ENCODE results near the gene IL1RL1.

IL1RL1 gene

DNA sequence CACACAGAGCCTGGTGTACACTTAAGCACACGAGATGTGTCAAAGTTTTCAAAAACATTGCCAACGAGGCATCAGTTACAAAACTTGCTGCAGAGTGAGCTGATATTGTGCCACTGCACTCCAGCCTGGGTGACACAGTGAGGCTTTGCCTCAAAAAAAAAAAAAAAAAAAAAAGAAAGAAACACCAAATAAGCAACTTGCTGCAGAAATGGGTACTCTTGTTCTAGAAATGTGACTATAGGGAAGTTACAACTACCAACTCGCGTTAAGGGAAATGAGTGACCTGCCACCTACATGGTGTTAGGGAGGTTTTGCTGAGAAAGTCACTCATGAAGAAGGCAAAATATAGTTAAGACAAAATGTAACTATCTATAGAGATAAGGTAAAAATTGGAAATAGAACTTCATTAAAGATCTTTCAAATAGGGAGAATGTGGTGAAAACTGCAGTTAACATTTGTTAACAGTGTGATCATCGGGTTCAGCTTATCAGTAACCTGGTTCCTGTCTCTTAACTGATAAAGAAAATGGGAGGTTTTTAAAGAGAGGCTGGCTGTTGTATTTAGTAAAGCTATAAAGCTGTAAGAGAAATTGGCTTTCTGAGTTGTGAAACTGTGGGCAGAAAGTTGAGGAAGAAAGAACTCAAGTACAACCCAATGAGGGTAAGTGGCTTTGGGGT, at the start of gene IL1RL1:
TSS of gene IL1RL1 (plus strand) at position 600 of the 677 bp plus-strand sequence. CDS start 26,702 bp downstream, outside the sequence.
- in situ Hi-C loops (cut with MboI; ENCODE audit: low sequenced_read_pairs), result no loop called here

GRCh38 chr2:102262216-102263129, 48.9 kb upstream of the IL1RL1 start:
- in situ Hi-C loops (cut with MboI; ENCODE audit: low sequenced_read_pairs), result no loop called here

DNA sequence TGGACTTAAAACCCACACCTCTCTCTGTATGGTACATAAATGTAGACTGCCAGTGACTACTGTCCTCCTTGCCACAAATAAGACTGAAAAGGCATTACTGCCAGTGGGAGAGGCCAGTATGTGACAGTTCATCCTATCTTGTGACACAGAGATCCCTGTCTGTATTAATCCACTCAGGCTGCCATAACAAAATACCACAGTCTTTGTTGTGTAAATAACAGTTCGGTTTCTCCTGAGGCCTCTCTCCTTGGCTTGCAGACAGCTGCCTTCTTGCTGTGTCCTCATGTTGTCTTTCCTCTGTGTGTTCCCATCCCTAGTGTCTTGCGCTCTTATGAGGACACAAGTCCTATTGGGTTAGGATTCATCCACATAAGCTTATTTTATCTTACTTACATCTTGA, 46.4 kb upstream of the IL1RL1 start:
- in situ Hi-C loops (cut with MboI; ENCODE audit: low sequenced_read_pairs), result no loop called here

DNA sequence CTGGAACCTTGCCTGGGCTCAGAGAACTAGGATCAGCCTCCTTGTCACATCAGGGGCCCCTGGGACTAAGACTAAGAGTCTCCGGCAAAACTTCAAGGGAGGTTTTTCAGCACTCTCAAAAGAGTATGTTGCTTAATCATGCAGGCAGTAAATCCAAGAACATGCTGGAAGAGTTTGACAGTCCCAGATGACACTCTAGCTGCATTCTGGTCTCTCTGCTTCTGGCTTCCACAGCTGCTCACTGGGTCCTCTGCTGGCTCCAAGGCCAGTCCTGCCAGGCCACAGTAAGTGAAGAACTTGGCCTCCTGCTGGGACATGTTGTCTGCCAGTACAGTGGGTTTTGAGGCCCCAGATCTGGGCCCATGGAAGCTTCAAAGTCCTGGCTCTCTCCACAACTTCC, 45.2 kb upstream of the IL1RL1 start:
- in situ Hi-C loops (cut with MboI; ENCODE audit: low sequenced_read_pairs), result no loop called here

GRCh38 chr2:102267774-102268173, 43.6 kb upstream of the IL1RL1 start:
- in situ Hi-C loops (cut with MboI; ENCODE audit: low sequenced_read_pairs), result no loop called here

GRCh38 chr2:102268510-102269199, 42.7 kb upstream of the IL1RL1 start:
- in situ Hi-C loops (cut with MboI; ENCODE audit: low sequenced_read_pairs), result no loop called here

- in situ Hi-C loops (cut with MboI; ENCODE audit: low sequenced_read_pairs), result no loop called here
Observed at GRCh38 chr2:102269200-102269524, 42.2 kb upstream of the IL1RL1 start.

DNA sequence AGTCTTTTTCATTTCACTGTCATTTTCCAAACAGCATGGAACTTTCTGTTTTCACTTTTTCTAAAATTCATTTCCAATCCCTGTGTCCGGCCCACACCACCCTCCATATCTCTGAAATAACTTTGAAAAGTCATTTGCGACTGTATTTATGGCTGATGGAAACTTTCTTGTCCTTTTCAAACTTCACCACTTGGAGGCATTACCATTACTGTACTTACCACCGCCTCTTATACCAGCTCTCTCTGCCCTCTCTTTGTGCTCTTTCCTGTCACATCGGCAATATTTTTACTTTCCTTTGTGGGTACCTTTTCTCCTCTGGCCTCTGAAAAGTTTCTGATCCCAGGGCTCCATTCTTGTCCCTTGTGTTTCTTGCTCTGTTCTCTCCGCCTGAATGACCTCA, 39.5 kb upstream of the IL1RL1 start:
- in situ Hi-C loops (cut with MboI; ENCODE audit: low sequenced_read_pairs), result no loop called here

- in situ Hi-C loops (cut with MboI; ENCODE audit: low sequenced_read_pairs), result no loop called here
Observed at GRCh38 chr2:102273619-102274211, 37.6 kb upstream of the IL1RL1 start.

DNA sequence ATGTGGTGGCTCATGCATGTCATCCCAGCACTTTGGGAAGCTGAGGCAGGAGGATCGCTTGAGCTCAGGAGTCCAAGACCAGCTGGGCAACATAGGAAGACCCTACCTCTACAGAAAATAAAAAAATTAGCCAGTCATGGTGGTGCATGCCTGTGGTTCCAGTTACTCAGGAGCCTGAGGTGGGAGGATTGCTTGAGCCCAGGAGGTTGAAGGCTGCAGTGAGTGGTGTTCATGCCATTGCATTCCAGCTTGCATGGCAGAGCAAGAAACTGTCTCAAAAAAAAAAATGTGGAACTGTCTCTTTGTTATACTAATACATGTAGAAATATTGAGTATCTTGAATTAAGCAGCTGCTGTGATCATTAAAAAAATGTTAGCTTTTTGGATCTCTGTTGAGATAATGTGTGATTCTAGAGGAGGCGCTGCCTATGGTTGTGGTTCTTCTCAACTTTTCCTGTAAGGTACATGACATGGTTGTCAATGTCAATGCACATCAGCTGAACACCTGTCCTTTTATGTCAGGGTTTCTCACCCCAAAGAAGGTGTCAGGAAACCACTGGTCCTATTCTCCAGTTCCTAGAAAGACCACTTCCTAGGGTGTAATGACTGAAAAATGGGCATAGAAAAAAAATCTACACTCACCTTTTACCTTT, 34.7 kb upstream of the IL1RL1 start:
- in situ Hi-C loops (cut with MboI; ENCODE audit: low sequenced_read_pairs), result no loop called here

DNA sequence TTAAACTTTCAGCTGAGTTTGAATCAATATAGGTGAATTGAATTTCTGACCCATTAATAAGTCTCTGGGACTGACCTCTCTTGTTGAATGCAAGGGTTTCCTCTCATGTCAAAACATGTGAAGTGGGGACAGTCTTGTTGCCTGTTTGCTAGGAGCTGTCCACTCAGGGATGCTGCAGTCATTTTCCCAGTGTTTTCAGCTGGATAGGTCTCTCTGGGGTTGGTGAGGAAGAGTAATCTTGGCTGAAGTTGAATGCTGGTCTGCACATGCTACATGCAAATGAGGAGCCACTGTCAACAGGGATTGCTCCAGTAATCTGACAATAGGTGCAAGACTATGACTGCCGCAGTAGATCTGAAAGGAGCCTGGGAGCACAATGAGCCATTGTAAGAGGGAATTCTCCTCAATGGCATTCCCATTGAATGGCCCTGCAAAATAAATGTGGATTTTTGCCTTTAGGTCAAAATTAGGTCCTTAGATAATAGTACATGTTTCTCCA, 34.1 kb upstream of the IL1RL1 start:
- in situ Hi-C loops (cut with MboI; ENCODE audit: low sequenced_read_pairs), result no loop called here

GRCh38 chr2:102278720-102279390, 32.5 kb upstream of the IL1RL1 start:
- in situ Hi-C loops (cut with MboI; ENCODE audit: low sequenced_read_pairs), result no loop called here

DNA sequence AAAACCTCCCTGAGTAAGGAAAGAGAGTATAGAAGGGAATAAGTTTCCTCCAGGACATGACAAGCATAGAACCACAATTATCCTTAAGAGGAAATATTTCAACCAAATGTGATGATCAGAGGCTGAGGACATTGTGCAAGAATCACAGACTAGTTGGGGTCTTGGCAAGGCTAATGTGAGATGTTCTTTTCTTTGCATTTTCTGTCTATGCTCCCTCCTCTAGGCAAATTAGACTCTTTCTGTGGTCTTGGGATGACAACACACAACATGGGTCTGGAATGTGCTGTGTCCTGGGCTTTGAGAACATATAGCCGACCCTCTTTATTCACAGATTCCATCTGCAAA, 32.0 kb upstream of the IL1RL1 start:
- in situ Hi-C loops (cut with MboI; ENCODE audit: low sequenced_read_pairs), result no loop called here

DNA sequence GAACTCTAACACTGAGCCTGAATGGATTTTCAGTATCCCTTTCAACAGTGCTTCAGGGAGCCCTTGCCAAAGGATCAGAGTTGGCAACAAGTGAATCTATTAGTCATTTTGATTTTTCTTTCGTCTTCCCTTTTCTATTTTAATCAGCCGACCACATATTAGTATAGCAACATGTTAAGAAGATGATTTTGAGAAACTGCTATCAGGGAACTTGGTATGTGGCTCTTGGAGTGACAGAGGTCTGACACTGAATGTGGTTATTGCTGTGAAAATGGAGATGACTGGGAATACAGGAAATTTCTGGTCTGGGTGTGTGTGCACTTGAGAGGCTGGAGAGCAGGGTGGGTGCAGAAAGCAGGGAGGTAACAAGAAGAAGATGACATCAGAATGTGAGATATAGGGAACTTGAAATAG, 28.7 kb upstream of the IL1RL1 start:
- in situ Hi-C loops (cut with MboI; ENCODE audit: low sequenced_read_pairs), result no loop called here

GRCh38 chr2:102283996-102284395, 27.4 kb upstream of the IL1RL1 start:
- in situ Hi-C loops (cut with MboI; ENCODE audit: low sequenced_read_pairs), result no loop called here

DNA sequence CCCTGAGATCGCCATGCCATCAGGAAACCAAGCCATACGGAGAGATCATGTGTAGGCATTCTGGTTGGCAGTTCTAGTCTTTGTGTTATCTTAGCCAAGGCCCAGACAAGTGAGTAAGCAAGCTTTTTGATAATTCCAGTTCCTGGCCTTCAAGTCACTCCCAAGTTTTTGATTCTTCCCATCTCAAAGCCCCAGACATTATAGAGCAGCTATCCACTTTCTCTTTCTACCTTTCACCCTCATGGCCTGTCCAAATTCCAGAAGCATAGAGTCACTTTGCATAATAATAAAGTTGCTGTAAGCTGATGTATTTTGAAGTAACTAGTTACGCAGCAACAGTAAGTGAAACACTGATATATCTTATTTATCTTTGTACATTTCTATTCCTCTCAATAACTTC, 26.8 kb upstream of the IL1RL1 start:
- in situ Hi-C loops (cut with MboI; ENCODE audit: low sequenced_read_pairs), result no loop called here

DNA sequence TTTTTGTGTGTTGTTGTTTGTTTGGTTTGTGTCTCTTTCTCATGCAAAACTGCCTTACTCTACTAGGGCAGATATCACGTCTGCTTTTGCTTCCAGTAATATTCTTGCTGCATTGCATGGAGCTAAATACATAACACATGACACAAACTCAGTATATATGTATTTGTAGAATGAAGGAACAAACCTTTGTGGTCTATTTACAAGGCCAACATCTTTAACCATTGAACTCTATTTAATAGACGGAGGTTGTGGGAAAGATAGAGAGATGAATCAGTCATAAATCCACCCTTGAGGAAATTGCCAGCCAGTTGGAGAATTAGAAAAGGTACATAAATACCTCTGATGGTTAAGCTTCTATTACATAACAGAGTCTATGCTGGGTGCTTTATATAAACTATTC, 26.0 kb upstream of the IL1RL1 start:
- in situ Hi-C loops (cut with MboI; ENCODE audit: low sequenced_read_pairs), result no loop called here

GRCh38 chr2:102286041-102286440, 25.3 kb upstream of the IL1RL1 start:
- in situ Hi-C loops (cut with MboI; ENCODE audit: low sequenced_read_pairs), result no loop called here

DNA sequence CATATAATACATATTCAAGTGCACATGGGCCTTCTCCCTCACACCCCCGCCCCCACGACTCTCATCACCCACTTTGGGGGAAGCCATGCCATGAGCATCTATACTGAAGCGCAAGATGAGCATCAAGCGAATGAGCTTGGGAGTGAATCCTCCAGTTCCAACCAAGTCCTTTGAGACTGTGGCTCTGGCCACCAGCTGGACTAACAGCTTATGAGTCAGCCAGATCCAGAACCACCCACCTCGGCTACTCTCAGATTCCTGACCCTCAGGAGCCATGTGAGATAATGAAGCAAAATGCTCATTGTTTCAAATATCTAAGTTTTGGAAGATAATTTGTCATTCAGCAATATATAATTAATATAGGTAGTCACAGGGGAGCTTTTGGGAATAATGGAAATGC, 22.2 kb upstream of the IL1RL1 start:
- in situ Hi-C loops (cut with MboI; ENCODE audit: low sequenced_read_pairs), result no loop called here

GRCh38 chr2:102290594-102290993, 20.8 kb upstream of the IL1RL1 start:
- in situ Hi-C loops (cut with MboI; ENCODE audit: low sequenced_read_pairs), result no loop called here
